GM06990 (cell line): Measurements from ENCODE around the gene DPY19L3.

ENCODE experiments used
- DNase-seq: peaks from one replicate; pipeline ENCODE4 v3.0.0-alpha.2; 2011; ENCODE audit not compliant: insufficient read length; ENCODE audit errors: extremely low read depth
- H3K27me3 ChIP-seq: replicated peaks from 2 replicates; pipeline ENCODE4 v1.6.0; 2011; ENCODE audit warnings: low read length; ENCODE audit not compliant: control insufficient read depth, insufficient read depth
- H3K36me3 ChIP-seq: 2 replicates; pipeline ENCODE4 v1.5.1; 2011; ENCODE audit warnings: low read length; ENCODE audit not compliant: control insufficient read depth, insufficient read depth
- H3K4me3 ChIP-seq: replicated peaks from 2 replicates; pipeline ENCODE4 v1.5.1; 2011; ENCODE audit warnings: low read depth, mild to moderate bottlenecking, control low read depth, low read length
- TF ChIP-seq, protein P1 (sequence below): IDR thresholded peaks from 2 replicates; pipeline ENCODE4 v1.5.1; 2011; ENCODE audit warnings: low read length, control low read depth, mild to moderate bottlenecking, inconsistent platforms; ENCODE audit not compliant: insufficient read depth, poor library complexity, severe bottlenecking

The DPY19L3 gene

DNA sequence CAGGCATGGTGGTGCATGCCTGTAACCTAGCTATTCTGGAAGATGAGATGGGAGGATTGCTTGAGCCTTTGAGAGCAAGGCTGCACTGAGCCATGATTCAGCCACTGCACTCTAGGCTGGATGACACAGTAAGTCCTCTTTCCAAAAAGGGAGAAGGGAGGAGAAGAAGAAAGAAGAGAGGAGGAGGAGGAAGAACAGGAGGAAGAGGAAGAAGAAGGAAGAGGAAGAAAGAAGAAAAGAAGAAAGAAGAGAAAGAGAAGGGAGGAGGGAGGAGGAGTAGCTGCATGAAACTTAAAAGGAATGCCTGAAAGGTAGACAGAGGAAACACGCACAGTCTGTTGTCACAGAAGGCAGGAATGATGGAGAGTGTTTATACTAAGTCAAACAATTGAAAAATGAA lies 3.6 kb upstream of the DPY19L3 start:
- no peak overlapping the region for H3K4me3 ChIP-seq
- H3K36me3 ChIP-seq: no peaks in the 10 kb centered on the region; the same call in 1 of the 2 replicates
- TF ChIP-seq, protein P1, sequence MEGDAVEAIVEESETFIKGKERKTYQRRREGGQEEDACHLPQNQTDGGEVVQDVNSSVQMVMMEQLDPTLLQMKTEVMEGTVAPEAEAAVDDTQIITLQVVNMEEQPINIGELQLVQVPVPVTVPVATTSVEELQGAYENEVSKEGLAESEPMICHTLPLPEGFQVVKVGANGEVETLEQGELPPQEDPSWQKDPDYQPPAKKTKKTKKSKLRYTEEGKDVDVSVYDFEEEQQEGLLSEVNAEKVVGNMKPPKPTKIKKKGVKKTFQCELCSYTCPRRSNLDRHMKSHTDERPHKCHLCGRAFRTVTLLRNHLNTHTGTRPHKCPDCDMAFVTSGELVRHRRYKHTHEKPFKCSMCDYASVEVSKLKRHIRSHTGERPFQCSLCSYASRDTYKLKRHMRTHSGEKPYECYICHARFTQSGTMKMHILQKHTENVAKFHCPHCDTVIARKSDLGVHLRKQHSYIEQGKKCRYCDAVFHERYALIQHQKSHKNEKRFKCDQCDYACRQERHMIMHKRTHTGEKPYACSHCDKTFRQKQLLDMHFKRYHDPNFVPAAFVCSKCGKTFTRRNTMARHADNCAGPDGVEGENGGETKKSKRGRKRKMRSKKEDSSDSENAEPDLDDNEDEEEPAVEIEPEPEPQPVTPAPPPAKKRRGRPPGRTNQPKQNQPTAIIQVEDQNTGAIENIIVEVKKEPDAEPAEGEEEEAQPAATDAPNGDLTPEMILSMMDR: no peak
- no peaks in the 10 kb centered on the region for H3K27me3 ChIP-seq
- DNase-seq: no peak

DNA sequence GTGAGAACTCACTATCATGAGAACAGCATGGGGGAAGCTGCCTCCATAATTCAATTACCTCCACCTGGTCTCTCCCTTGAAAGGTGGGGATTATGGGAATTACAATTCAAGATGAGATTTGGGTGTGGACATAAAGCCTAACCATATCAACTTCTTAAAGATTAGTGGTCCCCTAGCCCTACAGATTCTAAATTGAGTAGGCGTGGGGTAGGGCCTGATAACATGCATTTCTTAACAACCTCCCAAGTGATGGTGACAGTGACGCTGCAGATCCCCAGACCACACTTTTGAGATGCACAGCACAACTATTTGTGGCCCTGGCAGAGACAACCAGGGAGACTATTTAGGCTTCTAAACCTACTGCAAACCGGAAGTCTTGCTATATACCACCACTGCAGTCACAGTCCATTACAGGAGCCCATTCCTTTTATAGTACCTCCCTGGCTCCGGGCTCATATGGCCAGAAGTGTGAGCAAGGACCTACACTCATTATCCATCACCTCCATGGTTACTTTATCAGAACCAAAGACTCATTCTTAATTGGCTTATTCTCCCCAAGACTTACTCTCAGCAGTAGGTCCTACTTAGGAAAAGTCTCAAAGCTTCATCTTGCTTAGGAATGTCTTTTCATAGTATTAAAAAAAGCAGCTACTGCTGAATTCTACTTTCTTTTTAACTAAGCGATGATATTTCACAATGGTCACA lies 2.1 kb upstream of the DPY19L3 start:
- Histone ChIP-seq H3K27me3 (no peaks in the 10 kb centered on the region), H3K4me3 (no peak overlapping the region), H3K36me3 (no peaks in the 10 kb centered on the region)
- TF ChIP-seq, protein P1: no peak
- no peak for DNase-seq

DNA sequence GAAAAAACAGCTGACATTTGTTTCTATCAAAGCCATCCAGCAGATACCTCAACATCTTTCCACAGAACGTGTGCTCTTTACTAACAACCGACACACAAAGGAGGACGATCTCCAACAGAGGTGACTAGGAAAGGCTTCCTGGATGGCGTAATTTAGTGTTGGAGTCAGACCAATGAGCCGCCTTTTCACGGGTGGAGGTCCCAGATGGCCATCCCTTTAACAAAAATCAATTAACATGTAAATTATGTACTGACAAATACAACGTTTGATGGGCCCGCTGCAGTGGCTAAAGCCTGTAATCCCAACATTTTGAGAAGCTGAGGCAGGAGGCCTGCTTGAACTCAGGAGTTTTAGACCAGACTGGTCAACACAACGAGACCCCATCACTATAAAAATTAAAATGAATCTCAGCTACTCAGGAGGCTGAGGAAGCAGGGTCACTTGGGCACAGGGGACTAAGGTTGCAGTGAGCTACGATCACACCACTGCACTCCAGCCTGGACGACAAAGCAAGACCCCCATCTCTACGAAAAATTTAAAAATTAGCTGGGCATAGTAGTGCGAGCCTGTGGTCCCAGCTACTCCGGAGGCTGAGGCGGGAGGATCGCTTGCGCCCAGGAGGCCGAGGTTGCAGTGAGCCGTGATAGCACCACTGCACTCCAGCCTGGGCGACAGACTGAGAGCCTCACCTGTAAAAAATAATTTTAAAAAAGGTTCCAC lies 1.2 kb upstream of the DPY19L3 start:
- no peak for DNase-seq
- TF ChIP-seq, protein P1: no peak
- H3K4me3 ChIP-seq: peak overlapping the region; percentile 95
- no peaks in the 10 kb centered on the region for H3K36me3 ChIP-seq
- no peaks in the 10 kb centered on the region for H3K27me3 ChIP-seq

DNA sequence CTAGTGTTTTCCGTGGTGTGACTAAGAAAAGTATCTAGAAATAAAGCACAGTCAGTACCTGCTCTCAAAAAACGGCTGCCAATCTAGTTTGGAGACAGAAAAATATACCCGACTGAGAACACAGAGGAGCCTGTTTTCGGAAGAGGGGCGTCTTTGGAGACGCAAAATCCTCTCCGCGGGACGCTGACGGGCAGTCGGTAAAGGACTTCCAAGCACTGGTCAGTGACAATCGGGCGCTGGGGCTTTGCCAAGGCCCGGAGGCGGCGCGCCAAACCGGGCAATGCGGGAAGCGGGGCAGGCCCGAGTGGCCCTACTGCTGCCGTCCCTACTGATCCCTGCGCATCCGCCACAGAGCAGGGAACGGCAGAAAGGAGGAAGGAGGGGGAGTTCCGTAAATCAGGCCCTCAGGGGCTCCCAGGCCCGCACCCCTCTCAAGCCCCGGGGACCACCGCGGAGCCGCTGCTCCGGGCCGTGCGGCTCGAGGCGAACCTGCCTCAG lies 588 bp upstream of the DPY19L3 start:
- TF ChIP-seq, protein P1: no peak
- DNase-seq: no peak
- H3K36me3 ChIP-seq: no peaks in the 10 kb centered on the region; the same call in 1 of the 2 replicates
- H3K27me3 ChIP-seq: no peaks in the 10 kb centered on the region
- peak overlapping the region; percentile 95 for H3K4me3 ChIP-seq

DNA sequence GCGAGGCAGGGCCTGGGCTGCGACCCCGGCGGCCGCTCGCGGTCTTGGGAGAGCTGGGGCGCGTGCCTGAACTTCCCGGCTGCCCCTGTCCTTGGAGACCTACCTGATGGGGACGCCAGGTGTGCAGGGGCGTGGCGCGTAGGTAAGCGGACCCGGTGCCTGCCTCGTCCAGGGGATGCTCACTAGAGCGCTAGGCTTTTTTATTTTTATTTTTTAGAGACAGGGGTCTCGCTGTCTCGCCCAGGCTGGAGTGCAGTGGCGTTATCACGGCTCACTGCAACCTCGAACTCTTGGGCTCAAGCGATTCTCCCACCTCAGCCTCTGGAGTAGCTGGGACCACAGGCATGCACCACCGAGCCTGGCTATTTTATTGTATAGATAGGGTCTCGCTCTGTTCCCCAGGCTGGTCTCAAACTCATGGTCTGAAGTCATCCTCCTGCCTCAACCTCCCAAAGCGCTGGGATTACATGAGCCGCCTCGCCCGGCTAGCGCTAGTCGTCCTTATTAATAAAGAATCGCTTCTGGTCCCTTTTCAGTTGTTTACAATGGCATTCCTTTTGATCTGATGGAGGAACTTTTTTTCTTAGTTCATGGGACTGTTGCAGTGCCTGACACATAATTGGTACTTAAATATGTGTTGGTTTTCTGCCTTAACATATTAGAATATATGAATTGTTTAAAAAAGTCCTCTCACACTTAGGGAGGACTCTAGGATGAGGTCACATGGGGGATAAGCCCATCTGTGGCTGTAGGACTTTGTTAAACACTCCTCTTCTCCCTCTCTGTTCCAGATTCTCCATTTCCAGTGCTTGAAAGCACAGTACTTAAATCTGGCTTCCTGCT lies 812 bp downstream of the DPY19L3 start:
- no peak for DNase-seq
- peak overlapping the region; percentile 95 for H3K4me3 ChIP-seq
- no peaks in the 10 kb centered on the region for H3K27me3 ChIP-seq
- no peaks in the 10 kb centered on the region; the same call in none of the 2 replicates for H3K36me3 ChIP-seq
- TF ChIP-seq, protein P1: no peak
